ENCODE results near the gene ZNF593OS. TPM values are rescaled to one million over a fixed set of nuclear protein-coding genes. Genes with fewer than 3 reads are reported as not detected.

The ZNF593OS gene
- total RNA-seq, 1 experiment from 2014 or later = not detected

DNA sequence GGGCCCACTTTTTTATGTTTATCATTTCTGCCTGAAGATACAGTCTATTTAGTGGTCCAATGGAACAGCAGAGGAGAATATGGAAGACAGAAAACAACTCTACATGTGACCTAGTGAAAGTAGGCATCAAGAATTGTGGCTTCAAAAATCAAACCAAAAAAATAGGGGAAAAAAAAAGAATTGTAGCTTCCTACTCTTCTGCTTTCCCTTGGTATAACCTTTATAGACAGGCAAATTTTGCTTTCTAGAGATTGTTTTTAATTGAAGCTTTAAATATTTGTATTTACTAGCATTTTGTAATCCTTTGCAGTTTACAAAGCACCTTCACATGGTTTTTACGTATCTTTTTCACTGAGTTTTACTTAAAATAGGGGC lies 45.7 kb downstream of the ZNF593OS start:
- Histone ChIP-seq H4K8ac (replicated peaks; ENCODE audit: insufficient read length, low read depth, low read length) (no peak overlapping the region), H3K79me1 (ENCODE audit: insufficient read depth, low read depth, low read length, poor library complexity, severe bottlenecking) (no peaks in the 10 kb centered on the region), H4K20me1 (ENCODE audit: control insufficient read depth, insufficient read depth, insufficient read length) (no peaks in the 10 kb centered on the region), H2BK120ac (ENCODE audit: low read depth, low read length, poor library complexity, severe bottlenecking) (no peak overlapping the region), H4K5ac (ENCODE audit: insufficient read length, low read depth, low read length) (no peak overlapping the region), H2AK5ac (ENCODE audit: insufficient read length, low read length) (no peak overlapping the region), H3K56ac (ENCODE audit: insufficient read length, low read depth, low read length) (no peak overlapping the region), H3K23me2 (ENCODE audit: insufficient read length, low read depth, low read length, poor library complexity, severe bottlenecking) (no peaks in the 10 kb centered on the region), H3K23ac (ENCODE audit: insufficient read length, low read depth, low read length) (no peak overlapping the region), H3T11ph (ENCODE audit: low read length) (no peak overlapping the region), H3K27ac (ENCODE audit: insufficient read length, low read depth, low read length) (no peak overlapping the region), H2BK12ac (ENCODE audit: insufficient read length, low read depth, low read length) (no peak overlapping the region), H3K4me2 (ENCODE audit: insufficient read depth, insufficient read length, low read length) (no peak overlapping the region), H3K14ac (ENCODE audit: insufficient read depth, low read length) (no peak overlapping the region), H3K9me3 (ENCODE audit: control insufficient read depth, low read depth, low read length) (no peaks in the 10 kb centered on the region), H3K9ac (ENCODE audit: extremely low read depth, insufficient read length, low read length) (no peak overlapping the region), H2BK20ac (ENCODE audit: low read depth, low read length, poor library complexity, severe bottlenecking) (no peak overlapping the region), H2BK15ac (ENCODE audit: low read depth, low read length) (no peak overlapping the region), H3K4me1 (ENCODE audit: insufficient read depth, low read length) (no peaks in the 10 kb centered on the region), H4K91ac (ENCODE audit: insufficient read length, low read depth, low read length) (no peak overlapping the region), H2AFZ (ENCODE audit: low read length) (no peak overlapping the region), H3K18ac (ENCODE audit: insufficient read length, low read depth, low read length) (no peak overlapping the region), H3K4ac (ENCODE audit: low read depth, low read length) (no peak overlapping the region), H2BK5ac (ENCODE audit: insufficient read length, low read length) (no peak overlapping the region), H3K27me3 (ENCODE audit: insufficient read depth, low read length) (no peaks in the 10 kb centered on the region), H3K79me2 (ENCODE audit: insufficient read depth, low read length) (no peaks in the 10 kb centered on the region)
- WGBS (ENCODE audit: extremely low coverage, insufficient read length, low lambda C conversion rate) = no CpG with 5 or more reads among the region's 1 CpG
- Mint-ChIP-seq H3K27ac (peak overlapping the region in 1 of 3 experiments; percentile 67; a peak in 1 of 7 replicates), H3K9me3 (no peaks in the 10 kb centered on the region), H3K4me3 (no peak overlapping the region), H3K27me3 (ENCODE audit: low read depth) (no peaks in the 10 kb centered on the region), H3K4me1 (peaks cover 4 to 10% of the 10 kb centered on the region in 2 experiments; a peak in 3 of 4 replicates), H3K36me3 (ENCODE audit: insufficient read depth in 1 of 3, low read depth in 3 of 3) (peaks cover 0 to 7% (median 0%) of the 10 kb centered on the region in 3 experiments; a peak in 3 of 7 replicates)
- no peak for DNase-seq
- TF ChIP-seq CTCF (conservative IDR thresholded peaks at IDR 0.05) = no peak

All from H9 (cell line).